Hematopoietic multipotent progenitor cell (in vitro differentiated cells): Measurements from ENCODE around the gene NR2C2. TPM values are rescaled to one million over a fixed set of nuclear protein-coding genes. Genes with fewer than 3 reads are reported as not detected.
A peak's percentile ranks its signal among the peaks of the same experiment; 100 is the strongest.

Source experiments
- DNase-seq, 3 donors: peaks; one replicate each; pipeline ENCODE4 v3.0.0-alpha.2; 2011 to 2015; ENCODE audit warnings: low read depth in 2 of 3, low spot score in 2 of 3
- total RNA-seq: library from RNA; depleted of rRNA; stranded (reverse); fragments of >200 nt; gene quantifications from one replicate; pipeline ENCODE4 v1.2.3, GENCODE V29; 2012

The NR2C2 gene
- total RNA-seq, 1 donor, result 36.6 TPM

- peak; percentile 71 to 89 (median 81) for DNase-seq
Measured at GRCh38 chr3:14921034-14921616, 26.3 kb upstream of the NR2C2 start.

GRCh38 chr3:14921811-14922705 is 25.3 kb upstream of the NR2C2 start:
- DNase-seq, result no peak

GRCh38 chr3:14922863-14923262 is 24.5 kb upstream of the NR2C2 start:
- DNase-seq, result no peak

- DNase-seq, result no peak
Measured at GRCh38 chr3:14923476-14923875, 23.9 kb upstream of the NR2C2 start.

GRCh38 chr3:14925729-14926591 is 21.4 kb upstream of the NR2C2 start:
- DNase-seq, result peak in 2 of 3 donors; percentile 49 to 61

- DNase-seq, result no peak
Measured at GRCh38 chr3:14926592-14926991, 20.8 kb upstream of the NR2C2 start.

GRCh38 chr3:14927308-14927707 is 20.1 kb upstream of the NR2C2 start:
- no peak for DNase-seq

GRCh38 chr3:14929310-14930074 is 17.9 kb upstream of the NR2C2 start:
- no peak for DNase-seq

GRCh38 chr3:14933820-14934425 is 13.5 kb upstream of the NR2C2 start:
- DNase-seq, result no peak

- no peak for DNase-seq
Measured at GRCh38 chr3:14935592-14936345, 11.6 kb upstream of the NR2C2 start.

- DNase-seq, result no peak
Measured at GRCh38 chr3:14938954-14939353, 8.4 kb upstream of the NR2C2 start.

- no peak for DNase-seq
Measured at GRCh38 chr3:14941871-14942270, 5.5 kb upstream of the NR2C2 start.

GRCh38 chr3:14943042-14943441 is 4.3 kb upstream of the NR2C2 start:
- DNase-seq, result no peak

- DNase-seq, result no peak
Measured at GRCh38 chr3:14946236-14946635, 1.1 kb upstream of the NR2C2 start.

- peak in 1 of 3 donors; percentile 8 for DNase-seq
Measured at GRCh38 chr3:14946739-14947099, 664 bp upstream of the NR2C2 start.

- peak; percentile 88 to 97 (median 97) for DNase-seq
Measured at GRCh38 chr3:14947886-14948608, 664 bp downstream of the NR2C2 start.

- DNase-seq, result no peak
Measured at GRCh38 chr3:14948609-14949038, 1.2 kb downstream of the NR2C2 start.

GRCh38 chr3:14949126-14949525 is 1.7 kb downstream of the NR2C2 start:
- no peak for DNase-seq

GRCh38 chr3:14950274-14950673 is 2.9 kb downstream of the NR2C2 start:
- DNase-seq, result peak in 2 of 3 donors; percentile 10 to 21
